ENCODE measurements around the gene C8B.

C8B gene

DNA sequence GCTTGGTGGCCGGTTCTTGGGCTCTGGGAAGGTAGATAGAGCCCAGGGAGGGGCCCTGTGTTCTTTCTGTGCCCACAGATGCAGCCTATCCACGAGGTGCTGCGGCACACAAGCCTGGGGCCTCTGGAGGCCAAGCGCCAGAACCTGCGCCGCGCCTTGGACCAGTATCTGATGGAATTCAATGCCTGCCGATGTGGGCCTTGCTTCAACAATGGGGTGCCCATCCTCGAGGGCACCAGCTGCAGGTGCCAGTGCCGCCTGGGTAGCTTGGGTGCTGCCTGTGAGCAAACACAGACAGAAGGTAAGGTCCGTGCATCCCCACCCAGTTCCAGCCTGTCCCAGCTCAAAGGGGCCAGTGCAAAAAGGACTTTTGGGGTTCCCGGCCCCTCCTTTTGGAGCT lies 53.5 kb downstream of the C8B start:
- H3K27ac ChIP-seq, result no peak overlapping the region
- H3K9me3 ChIP-seq (ENCODE audit: severe bottlenecking), result no peaks in the 10 kb centered on the region
- no peaks in the 10 kb centered on the region for H3K36me3 ChIP-seq
- no peaks in the 10 kb centered on the region for H3K27me3 ChIP-seq (ENCODE audit: insufficient read depth, low read depth, severe bottlenecking)
- H3K4me3 ChIP-seq (ENCODE audit: low read depth, low read length), result no peak overlapping the region
- no peak for DNase-seq
- TF ChIP-seq, protein P1, sequence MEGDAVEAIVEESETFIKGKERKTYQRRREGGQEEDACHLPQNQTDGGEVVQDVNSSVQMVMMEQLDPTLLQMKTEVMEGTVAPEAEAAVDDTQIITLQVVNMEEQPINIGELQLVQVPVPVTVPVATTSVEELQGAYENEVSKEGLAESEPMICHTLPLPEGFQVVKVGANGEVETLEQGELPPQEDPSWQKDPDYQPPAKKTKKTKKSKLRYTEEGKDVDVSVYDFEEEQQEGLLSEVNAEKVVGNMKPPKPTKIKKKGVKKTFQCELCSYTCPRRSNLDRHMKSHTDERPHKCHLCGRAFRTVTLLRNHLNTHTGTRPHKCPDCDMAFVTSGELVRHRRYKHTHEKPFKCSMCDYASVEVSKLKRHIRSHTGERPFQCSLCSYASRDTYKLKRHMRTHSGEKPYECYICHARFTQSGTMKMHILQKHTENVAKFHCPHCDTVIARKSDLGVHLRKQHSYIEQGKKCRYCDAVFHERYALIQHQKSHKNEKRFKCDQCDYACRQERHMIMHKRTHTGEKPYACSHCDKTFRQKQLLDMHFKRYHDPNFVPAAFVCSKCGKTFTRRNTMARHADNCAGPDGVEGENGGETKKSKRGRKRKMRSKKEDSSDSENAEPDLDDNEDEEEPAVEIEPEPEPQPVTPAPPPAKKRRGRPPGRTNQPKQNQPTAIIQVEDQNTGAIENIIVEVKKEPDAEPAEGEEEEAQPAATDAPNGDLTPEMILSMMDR (IDR thresholded peaks at IDR 0.05; ENCODE audit: low read depth, low read length), result no peak

DNA sequence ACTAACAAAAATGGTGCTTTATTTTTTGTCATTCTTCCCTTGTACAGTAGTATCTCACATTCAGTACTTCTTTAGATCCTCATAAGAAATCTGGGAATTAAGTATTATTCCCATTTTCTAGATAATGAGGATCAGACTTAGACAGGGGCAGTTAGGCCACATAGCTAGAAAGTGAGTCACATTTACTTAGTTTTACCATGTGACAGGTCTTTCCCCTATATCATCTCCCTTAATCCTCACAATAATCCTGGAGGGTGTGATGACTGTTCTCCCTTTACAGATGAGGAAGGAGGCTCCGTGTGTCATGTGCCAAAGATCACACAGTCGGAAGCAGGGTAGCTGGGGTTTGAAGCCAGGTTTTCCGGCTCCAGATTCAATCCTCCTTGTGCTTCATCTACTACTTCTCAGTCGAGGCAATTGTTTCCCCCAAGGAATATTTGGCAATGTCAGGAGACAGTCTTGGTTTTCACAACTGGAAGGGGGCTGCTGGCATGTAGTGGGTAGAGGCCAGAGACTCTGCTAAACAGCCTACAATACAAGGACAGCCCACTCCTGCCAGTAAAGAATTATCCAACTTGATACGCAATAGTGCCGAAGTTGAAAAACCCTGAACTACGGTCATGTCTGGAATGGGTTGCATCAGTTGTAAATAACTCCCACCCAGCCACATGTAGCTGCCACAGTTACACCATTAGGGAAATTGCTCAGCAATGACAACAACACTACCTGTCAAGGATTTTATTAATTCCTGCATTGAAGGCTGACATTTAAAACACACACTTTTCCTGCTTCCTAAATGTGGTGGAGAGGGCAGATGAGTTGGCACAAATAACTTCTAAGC lies 54.5 kb downstream of the C8B start:
- Histone ChIP-seq H3K9me3 (ENCODE audit: severe bottlenecking) (no peaks in the 10 kb centered on the region), H3K27me3 (ENCODE audit: insufficient read depth, low read depth, severe bottlenecking) (no peaks in the 10 kb centered on the region), H3K4me3 (ENCODE audit: low read depth, low read length) (no peak overlapping the region), H3K36me3 (no peaks in the 10 kb centered on the region), H3K27ac (no peak overlapping the region)
- DNase-seq, result peak; percentile 18
- TF ChIP-seq, protein P1 (IDR thresholded peaks at IDR 0.05; ENCODE audit: low read depth, low read length), result no peak

DNA sequence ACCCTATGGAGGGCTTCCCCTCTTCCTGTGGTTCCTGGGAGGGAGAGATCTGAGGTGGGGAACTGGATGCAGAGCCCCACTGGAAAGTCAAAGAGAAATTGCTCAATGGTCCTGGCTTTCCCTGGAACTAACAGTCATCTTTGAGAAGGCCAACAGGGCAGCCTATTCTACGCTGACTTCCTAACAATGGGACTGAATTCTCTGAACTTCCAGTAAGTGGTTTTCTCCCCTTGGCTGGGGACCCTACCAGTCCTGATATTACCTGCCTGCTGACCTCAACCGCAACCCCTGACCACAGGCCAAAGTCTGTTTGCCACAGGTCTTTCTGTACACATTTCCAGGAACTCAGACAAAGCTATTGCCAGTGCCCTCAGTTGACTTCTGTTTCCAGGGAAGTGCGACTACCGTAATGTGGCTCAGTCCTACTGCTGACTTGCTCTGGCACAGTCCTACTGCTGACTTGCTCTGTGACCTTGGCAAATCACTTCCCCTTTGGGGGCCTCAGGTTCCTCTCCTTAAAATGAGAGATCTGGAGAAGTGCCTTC lies 55.3 kb downstream of the C8B start:
- Histone ChIP-seq H3K9me3 (ENCODE audit: severe bottlenecking) (no peaks in the 10 kb centered on the region), H3K36me3 (no peaks in the 10 kb centered on the region), H3K27ac (no peak overlapping the region), H3K4me3 (ENCODE audit: low read depth, low read length) (no peak overlapping the region), H3K27me3 (ENCODE audit: insufficient read depth, low read depth, severe bottlenecking) (no peaks in the 10 kb centered on the region)
- TF ChIP-seq, protein P1 (IDR thresholded peaks at IDR 0.05; ENCODE audit: low read depth, low read length), result no peak
- no peak for DNase-seq

DNA sequence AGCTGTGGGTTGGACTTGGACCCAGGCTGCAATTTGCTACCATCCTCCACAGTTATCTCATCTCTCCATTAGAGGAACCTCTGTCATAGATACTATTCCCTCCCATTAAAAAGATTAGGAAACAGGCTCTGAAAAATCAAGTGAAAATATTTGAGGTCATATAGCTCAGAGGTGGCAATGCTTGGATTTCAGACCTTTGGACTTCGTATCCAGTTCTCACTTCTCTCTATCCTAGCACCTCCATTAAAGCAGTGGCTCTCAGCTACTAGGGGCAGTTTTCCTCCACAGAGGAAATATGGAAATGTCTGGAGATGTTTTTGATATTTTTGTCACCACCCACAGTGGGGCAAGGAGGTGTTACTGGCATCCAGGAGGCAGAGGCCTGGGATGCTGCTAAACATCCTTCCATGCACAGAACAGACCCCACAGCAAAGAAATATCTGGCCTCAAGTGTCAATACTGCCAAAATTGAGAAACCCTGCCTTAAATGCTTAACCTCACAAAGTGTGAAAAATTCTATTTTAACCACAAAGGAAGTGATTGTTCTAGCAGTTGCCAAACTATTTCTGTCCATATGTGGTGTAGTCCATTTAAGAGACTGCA lies 57.1 kb downstream of the C8B start:
- H3K27me3 ChIP-seq (ENCODE audit: insufficient read depth, low read depth, severe bottlenecking), result no peaks in the 10 kb centered on the region
- no peak overlapping the region for H3K4me3 ChIP-seq (ENCODE audit: low read depth, low read length)
- no peaks in the 10 kb centered on the region for H3K36me3 ChIP-seq
- H3K9me3 ChIP-seq (ENCODE audit: severe bottlenecking), result no peaks in the 10 kb centered on the region
- H3K27ac ChIP-seq, result no peak overlapping the region
- DNase-seq, result no peak
- TF ChIP-seq, protein P1 (IDR thresholded peaks at IDR 0.05; ENCODE audit: low read depth, low read length), result no peak

DNA sequence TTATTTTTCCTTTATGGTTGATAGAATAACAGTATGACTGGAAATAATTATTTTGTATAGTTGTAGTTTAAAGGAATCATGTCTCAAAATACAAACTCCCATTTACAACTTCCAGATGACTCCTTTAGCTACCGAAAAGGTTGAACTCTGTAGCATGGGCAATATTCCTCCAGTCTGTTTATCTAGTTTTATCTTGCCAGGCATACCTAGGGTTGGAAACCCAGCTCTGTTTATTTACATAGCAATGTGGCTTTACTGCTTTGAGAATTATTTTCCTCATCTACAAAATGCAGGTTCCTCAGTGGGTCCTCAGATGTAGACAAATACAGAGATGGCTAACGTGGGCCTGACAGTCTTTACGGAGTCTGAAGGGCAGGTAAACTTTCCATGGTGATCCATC lies 60.1 kb downstream of the C8B start:
- Histone ChIP-seq H3K9me3 (ENCODE audit: severe bottlenecking) (no peaks in the 10 kb centered on the region), H3K4me3 (ENCODE audit: low read depth, low read length) (no peak overlapping the region), H3K27ac (no peak overlapping the region), H3K36me3 (no peaks in the 10 kb centered on the region), H3K27me3 (ENCODE audit: insufficient read depth, low read depth, severe bottlenecking) (peaks cover 2% of the 10 kb centered on the region)
- TF ChIP-seq, protein P1 (IDR thresholded peaks at IDR 0.05; ENCODE audit: low read depth, low read length), result no peak
- no peak for DNase-seq
